Hematopoietic multipotent progenitor cell treated with erythropoietin and hydrocortisone succinate and interleukin-3 and kit ligand, for 6 days (in vitro differentiated cells): Measurements from ENCODE around the gene STAM2.
"Not testable (repeated sequence)": the region's sequence is repeated elsewhere in the genome, so short reads cannot be mapped to it uniquely, and the experiment has no call there.

Experiments used
- DNase-seq: peaks from one replicate; pipeline ENCODE4 v3.0.0-alpha.2; 2015

Gene STAM2

GRCh38 chr2:152171718-152172117, 3.8 kb downstream of the STAM2 start:
- no peak for DNase-seq

GRCh38 chr2:152169158-152169557, 6.4 kb downstream of the STAM2 start:
- not testable (repeated sequence) for DNase-seq

- not testable (repeated sequence) for DNase-seq
Observed at GRCh38 chr2:152167470-152167869, 8.1 kb downstream of the STAM2 start.

GRCh38 chr2:152167065-152167464, 8.5 kb downstream of the STAM2 start:
- peak; percentile 23 for DNase-seq

GRCh38 chr2:152166633-152167032, 8.9 kb downstream of the STAM2 start:
- DNase-seq = peak; percentile 78

- DNase-seq = no peak
Observed at GRCh38 chr2:152165780-152166179, 9.8 kb downstream of the STAM2 start.

GRCh38 chr2:152165306-152165705, 10.3 kb downstream of the STAM2 start:
- no peak for DNase-seq

- not testable (repeated sequence) for DNase-seq
Observed at GRCh38 chr2:152163669-152164068, 11.9 kb downstream of the STAM2 start.

GRCh38 chr2:152162141-152162540, 13.4 kb downstream of the STAM2 start:
- DNase-seq = no peak

GRCh38 chr2:152161598-152161997, 14.0 kb downstream of the STAM2 start:
- no peak for DNase-seq

GRCh38 chr2:152160378-152160777, 15.2 kb downstream of the STAM2 start:
- not testable (repeated sequence) for DNase-seq

GRCh38 chr2:152157253-152157652, 18.3 kb downstream of the STAM2 start:
- no peak for DNase-seq

GRCh38 chr2:152155209-152155608, 20.4 kb downstream of the STAM2 start:
- peak; percentile 20 for DNase-seq

- no peak for DNase-seq
Observed at GRCh38 chr2:152154462-152154861, 21.1 kb downstream of the STAM2 start.

GRCh38 chr2:152134488-152135280, 40.9 kb downstream of the STAM2 start:
- peak; percentile 77 for DNase-seq

GRCh38 chr2:152132306-152132705, 43.3 kb downstream of the STAM2 start:
- no peak for DNase-seq

- no peak for DNase-seq
Observed at GRCh38 chr2:152127628-152128027, 47.9 kb downstream of the STAM2 start.

- no peak for DNase-seq
Observed at GRCh38 chr2:152126664-152127063, 48.9 kb downstream of the STAM2 start.

GRCh38 chr2:152122161-152122560, 53.4 kb downstream of the STAM2 start:
- DNase-seq = no peak

- no peak for DNase-seq
Observed at GRCh38 chr2:152120430-152120829, 55.1 kb downstream of the STAM2 start.

- DNase-seq = no peak
Observed at GRCh38 chr2:152115952-152116351, 59.6 kb downstream of the STAM2 start.

- DNase-seq = no peak
Observed at GRCh38 chr2:152114366-152114765, 61.2 kb downstream of the STAM2 start.

- DNase-seq = not testable (repeated sequence)
Observed at GRCh38 chr2:152107140-152107539, 68.4 kb downstream of the STAM2 start.

- no peak for DNase-seq
Observed at GRCh38 chr2:152106464-152106863, 69.1 kb downstream of the STAM2 start.

GRCh38 chr2:152103271-152103670, 72.3 kb downstream of the STAM2 start:
- no peak for DNase-seq
